Activated naive CD4-positive, alpha-beta T cell treated with anti-CD3 and anti-CD28 coated beads, Interleukin-2, amount 50 U/mL, for 72 hours (primary cell): ENCODE data around the gene C10orf67. TPM values are rescaled to one million over a fixed set of nuclear protein-coding genes. Genes with fewer than 3 reads are reported as not detected.
A peak's percentile ranks its signal among the peaks of the same experiment; 100 is the strongest.

Experiments
- ATAC-seq, 2 donors: fragments of 150-1000 bp; cut with Tn5 transposase; 2 replicates each; pipeline ENCODE4 v1.10.0; 2021; ENCODE audit warnings: mild to moderate bottlenecking in 2 of 2, moderate library complexity in 2 of 2
- DNase-seq, 2 donors: peaks; one replicate each; pipeline ENCODE4 v3.0.0; 2021 to 2022; ENCODE audit warnings: low spot score in 2 of 2
- H3K27ac Mint-ChIP-seq, 2 donors: one replicate each; pipeline ENCODE4 v1.8.0; 2022; ENCODE audit warnings: mild to moderate bottlenecking in 2 of 2, mixed read lengths in 2 of 2
- H3K36me3 Mint-ChIP-seq, 2 donors: one replicate each; pipeline ENCODE4 v1.8.0; 2022; ENCODE audit warnings: mixed read lengths in 2 of 2
- H3K9me3 Mint-ChIP-seq, 2 donors: one replicate each; pipeline ENCODE4 v1.8.0; 2022; ENCODE audit warnings: mixed read lengths in 2 of 2
- total RNA-seq, 2 donors: library from RNA; stranded (reverse); gene quantifications; one replicate each; pipeline ENCODE4 v1.2.3, GENCODE V29; 2022

Gene C10orf67
- total RNA-seq, 2 donors from 2014 or later, result 0.23 to 1.5 TPM

DNA sequence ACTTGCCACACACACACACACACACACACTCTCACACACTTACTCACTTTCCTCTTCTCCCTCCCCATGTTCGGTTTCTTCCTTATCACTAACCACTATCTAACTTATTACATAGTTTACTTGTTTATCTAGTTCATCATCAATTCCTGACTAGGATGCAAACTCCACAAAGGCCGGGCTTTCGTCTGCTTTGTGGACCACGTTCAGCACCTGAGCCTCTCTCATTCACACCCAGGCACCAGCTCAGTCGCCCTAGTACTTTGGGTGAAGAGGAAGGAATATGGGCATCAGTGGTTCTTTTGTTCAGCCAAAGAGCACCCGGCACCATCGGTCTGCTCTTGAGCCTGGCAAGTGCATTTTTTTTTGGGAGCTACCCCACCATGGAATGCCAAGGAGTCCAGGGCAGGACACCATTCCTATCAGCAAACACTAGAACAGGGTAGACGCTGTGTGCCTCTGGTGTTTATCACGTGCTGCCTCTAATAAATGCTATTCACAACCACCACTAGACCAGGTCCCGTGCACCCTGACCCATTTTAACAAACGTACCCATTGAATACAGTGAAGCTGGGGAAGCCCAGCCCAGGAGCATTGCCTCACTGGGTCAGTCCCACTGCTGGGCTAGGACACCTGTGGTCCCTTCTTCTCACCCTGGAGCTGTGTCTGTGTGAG, 2.2 kb downstream of the C10orf67 start:
- peak overlapping the region; percentile 66 to 75 for H3K27ac Mint-ChIP-seq
- peaks cover 3 to 5% of the 10 kb centered on the region in 2 donors for H3K9me3 Mint-ChIP-seq
- H3K36me3 Mint-ChIP-seq, result peaks cover 0 to 7% of the 10 kb centered on the region in 2 donors
- ATAC-seq (no peak), DNase-seq (no peak)

DNA sequence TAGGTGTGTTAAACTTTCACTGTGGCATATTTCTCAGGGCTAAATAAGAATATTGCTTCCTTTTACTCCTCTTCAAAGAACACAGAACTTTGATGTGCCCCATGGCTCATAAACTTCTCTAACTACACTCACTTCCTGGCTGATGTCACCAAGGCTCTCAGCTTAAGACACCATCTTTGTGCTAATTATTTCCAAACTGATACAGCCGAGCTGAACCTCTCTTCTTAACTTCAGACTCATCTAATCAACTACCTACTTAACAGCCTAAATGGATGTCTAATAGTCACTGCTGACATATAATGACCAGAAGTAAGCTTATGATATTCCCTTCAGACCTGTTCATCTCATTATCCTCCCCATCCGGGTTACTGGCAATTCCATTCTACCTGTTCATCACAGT, 3.6 kb downstream of the C10orf67 start:
- peak; percentile 33 to 56 for ATAC-seq
- DNase-seq, result no peak
- peaks cover 3 to 6% of the 10 kb centered on the region in 2 donors for H3K9me3 Mint-ChIP-seq
- H3K36me3 Mint-ChIP-seq, result peaks cover 0 to 7% of the 10 kb centered on the region in 2 donors
- H3K27ac Mint-ChIP-seq, result peak overlapping the region; percentile 7 to 66

DNA sequence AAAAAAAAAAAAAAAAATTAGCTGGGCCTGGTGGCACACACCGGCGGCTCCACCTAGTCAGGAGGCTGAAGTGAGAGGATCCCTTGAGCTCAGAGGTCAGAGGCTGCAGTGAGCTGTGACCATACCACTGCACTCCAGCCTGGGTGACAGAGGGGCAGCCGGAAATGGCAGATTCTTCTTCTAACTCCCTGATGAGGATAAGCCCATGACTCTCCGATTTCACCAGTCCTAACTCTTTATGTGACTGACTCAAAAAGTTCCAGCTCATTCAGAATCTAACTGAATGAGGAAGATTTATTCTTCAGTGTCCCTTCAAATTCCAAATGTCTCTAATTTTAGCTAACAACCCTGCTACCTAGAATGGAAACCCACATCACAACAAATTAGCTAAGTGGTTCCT, 4.2 kb downstream of the C10orf67 start:
- DNase-seq, result no peak
- ATAC-seq, result no peak
- H3K36me3 Mint-ChIP-seq, result peaks cover 0 to 10% of the 10 kb centered on the region in 2 donors
- H3K9me3 Mint-ChIP-seq, result peaks cover 3 to 8% of the 10 kb centered on the region in 2 donors
- H3K27ac Mint-ChIP-seq, result peak overlapping the region; percentile 66

DNA sequence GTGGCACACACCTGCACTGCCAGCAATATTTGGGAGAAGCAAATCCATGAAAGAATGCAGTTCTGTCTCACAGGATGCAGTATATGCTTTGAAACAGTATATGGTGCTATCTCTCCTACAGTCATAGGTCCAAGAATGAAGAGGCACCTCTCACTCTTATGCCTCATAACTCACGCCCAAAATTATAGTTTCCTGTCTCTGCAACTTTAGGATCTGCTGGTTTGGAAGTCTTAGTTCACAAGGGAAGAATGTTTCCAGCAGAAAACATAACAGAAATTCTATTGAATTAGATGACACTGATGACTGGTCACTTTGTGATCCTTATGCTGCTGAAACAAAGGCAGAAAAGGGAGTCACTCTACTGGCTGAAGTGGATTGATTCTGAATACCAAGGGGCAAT, 5.7 kb downstream of the C10orf67 start:
- ATAC-seq (no peak), DNase-seq (no peak)
- H3K36me3 Mint-ChIP-seq, result peaks cover 0 to 10% of the 10 kb centered on the region in 2 donors
- peaks cover 3 to 8% of the 10 kb centered on the region in 2 donors for H3K9me3 Mint-ChIP-seq
- no peak overlapping the region for H3K27ac Mint-ChIP-seq

DNA sequence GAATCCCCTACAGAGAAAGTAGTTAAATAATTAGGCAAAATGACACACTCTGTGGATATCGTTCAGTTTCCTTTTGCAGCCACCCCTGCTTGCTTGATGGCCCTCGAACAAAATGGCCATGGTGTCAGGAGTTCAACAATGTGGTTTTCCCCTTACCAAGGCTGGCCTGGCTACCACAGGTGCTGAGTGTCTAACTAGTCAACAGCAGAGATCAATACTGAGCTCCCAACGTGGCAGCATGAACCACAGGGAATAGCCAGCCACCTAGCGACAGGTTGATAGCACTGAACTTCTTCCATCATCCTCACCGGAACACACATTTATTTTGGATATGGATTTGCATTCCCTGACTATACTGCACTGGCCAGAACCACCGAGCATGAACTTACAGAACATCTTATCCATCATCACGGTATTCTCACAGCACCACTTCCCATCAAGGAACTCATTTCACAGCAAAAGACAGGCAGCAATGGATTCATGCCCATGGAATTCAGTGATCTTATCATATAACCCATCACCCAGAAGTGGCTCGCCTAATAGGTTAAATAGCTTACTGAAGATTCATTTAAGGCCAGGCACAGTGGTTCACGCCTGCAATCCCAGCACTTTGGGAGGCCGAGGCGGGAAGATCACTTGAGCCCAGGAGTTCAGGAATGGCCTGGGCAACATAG, 6.3 kb downstream of the C10orf67 start:
- no peak for ATAC-seq
- H3K9me3 Mint-ChIP-seq, result peaks cover 3 to 8% of the 10 kb centered on the region in 2 donors
- peaks cover 0 to 10% of the 10 kb centered on the region in 2 donors for H3K36me3 Mint-ChIP-seq
- DNase-seq, result no peak
- H3K27ac Mint-ChIP-seq, result peak overlapping the region in 1 of 2 donors; percentile 34

DNA sequence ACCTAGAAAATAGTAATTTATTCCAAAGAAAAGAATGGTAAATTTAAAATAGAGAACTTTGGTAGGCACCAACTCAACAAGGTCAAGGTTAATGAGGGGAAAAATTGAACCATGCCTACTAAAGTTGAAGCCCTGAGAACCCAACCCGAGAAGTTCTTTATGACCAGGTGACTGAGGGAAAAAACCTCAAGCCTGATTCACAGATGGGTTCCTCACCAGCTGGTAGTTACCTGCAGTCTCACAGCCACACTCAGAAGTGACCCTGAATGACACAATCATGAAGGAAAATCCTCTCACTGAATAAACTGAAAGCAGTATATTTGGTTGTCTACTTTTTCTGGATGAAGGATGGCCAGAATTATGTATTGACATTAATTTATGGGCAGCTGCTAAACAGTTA, 7.0 kb downstream of the C10orf67 start:
- Mint-ChIP-seq H3K27ac (peak overlapping the region in 1 of 2 donors; percentile 34), H3K36me3 (peaks cover 0 to 10% of the 10 kb centered on the region in 2 donors), H3K9me3 (peaks cover 3 to 8% of the 10 kb centered on the region in 2 donors)
- DNase-seq, result no peak
- ATAC-seq, result peak; percentile 65 to 84

DNA sequence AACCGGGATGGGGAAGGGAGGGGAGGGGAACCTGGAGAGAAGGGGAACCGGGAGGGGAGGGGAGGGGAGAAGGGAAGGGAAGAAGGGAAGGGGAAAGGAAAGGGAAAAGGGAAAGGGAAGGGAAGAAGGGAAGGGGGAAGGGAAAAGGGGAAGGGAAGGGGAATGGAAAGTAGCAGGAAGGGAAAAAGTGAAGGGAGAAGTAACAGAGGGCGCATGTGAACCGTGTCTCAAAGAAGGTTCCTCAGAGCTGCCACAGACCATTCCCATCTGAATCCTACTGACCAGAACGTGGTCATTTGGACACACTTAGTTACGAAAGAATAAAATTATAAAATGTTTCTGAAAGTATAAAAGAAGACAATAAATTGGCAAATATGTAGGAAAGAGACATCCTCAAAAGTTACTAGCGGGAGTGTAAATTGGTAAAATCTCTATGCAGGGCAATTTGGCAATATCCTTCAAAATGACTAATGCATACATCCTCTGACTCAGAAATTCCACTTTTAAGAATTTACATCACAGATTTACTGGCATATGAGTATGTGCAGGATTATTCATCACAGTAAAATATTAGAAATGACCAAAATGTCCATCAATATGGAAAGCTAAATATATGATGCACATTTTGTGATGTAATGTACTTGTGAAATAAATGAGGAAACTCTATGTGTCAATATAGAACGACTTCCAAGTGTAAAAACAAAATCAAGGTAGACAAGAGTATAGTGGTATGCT, 12.9 kb downstream of the C10orf67 start:
- DNase-seq, result no peak
- H3K36me3 Mint-ChIP-seq, result peaks cover 0 to 16% of the 10 kb centered on the region in 2 donors
- H3K9me3 Mint-ChIP-seq, result peaks cover 0 to 8% of the 10 kb centered on the region in 2 donors
- peak; percentile 36 to 49 for ATAC-seq
- H3K27ac Mint-ChIP-seq, result peak overlapping the region; percentile 84 to 90

DNA sequence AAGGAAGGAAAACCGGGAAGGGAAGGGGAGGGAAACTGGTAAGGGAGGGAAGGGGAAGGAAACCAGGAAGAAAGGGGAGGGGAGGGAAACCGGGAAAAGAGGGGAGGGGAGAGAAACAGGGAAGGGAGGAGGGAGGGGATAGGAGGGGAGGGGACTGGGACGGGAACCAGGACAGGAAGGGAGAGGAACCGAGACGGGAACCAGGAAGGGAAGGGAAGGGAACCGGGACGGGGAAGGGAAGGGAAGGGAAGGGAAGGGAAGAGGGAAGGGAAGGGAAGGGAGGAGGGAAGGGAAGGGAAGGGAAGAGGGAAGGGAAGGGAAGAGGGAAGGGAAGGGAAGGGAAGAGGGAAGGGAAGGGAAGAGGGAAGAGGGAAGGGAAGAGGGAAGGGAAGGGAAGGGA, 13.6 kb downstream of the C10orf67 start:
- Mint-ChIP-seq H3K27ac (peak overlapping the region in 1 of 2 donors; percentile 85), H3K36me3 (peaks cover 0 to 21% of the 10 kb centered on the region in 2 donors), H3K9me3 (peaks cover 0 to 7% of the 10 kb centered on the region in 2 donors)
- no peak for DNase-seq
- no peak for ATAC-seq

DNA sequence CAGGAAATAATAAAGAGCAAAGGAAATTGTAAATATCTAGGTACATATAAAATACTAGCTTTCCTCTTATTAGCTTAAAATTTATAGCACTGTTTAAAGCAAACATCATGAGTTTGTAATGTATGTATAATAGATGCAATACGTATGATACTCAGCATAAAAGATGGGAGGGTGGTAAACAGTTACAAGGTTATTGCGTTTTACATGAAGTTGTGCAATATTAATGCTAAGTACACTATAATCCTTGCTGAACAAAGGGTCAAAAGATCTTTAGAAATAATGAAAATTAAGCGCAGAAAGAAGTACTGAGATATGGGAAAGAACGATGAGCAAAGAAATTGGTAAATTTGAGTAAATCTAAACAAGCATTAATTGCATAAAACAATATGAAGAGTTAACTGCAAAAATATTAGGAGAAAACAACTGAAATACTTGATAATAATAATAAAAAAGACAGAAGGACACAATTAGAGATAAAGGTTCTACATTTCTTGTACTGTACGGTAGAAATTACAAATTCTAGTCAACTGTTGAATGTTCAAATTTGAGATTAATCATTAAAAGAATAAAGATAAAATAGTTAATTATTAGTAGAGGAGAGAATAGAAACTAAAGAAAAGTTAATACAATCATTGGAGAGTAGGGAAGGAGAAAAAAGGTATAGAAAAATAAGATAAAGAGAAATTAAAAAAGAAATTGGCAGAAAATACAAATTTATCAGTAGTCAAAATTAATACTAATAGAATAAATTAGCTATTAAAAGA, 17.9 kb downstream of the C10orf67 start:
- H3K9me3 Mint-ChIP-seq, result peaks cover 0 to 5% of the 10 kb centered on the region in 2 donors
- ATAC-seq, result no peak
- peaks cover 0 to 13% of the 10 kb centered on the region in 2 donors for H3K36me3 Mint-ChIP-seq
- no peak for DNase-seq
- no peak overlapping the region for H3K27ac Mint-ChIP-seq

DNA sequence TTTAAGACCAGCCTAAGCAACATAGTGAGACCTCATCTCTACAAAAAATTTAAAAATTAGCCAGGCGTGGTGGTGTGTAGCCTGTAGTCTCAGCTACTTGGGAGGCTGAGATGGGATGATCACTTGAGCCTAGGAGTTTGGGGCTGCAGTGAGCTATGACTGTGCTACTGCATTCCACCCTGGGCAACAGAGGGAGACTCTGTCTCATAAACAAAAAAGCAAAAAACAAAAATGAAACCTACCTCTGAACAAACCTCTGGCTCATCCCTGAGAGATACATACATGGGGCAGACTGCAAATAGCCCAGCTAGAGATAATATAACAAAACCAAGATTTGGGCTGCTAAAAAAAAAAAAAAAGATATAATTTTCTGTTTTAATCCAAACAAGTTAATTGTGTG, 19.5 kb downstream of the C10orf67 start:
- Mint-ChIP-seq H3K27ac (no peak overlapping the region), H3K9me3 (no peaks in the 10 kb centered on the region), H3K36me3 (peaks cover 0 to 10% of the 10 kb centered on the region in 2 donors)
- ATAC-seq (peak; percentile 52 to 81), DNase-seq (no peak)

DNA sequence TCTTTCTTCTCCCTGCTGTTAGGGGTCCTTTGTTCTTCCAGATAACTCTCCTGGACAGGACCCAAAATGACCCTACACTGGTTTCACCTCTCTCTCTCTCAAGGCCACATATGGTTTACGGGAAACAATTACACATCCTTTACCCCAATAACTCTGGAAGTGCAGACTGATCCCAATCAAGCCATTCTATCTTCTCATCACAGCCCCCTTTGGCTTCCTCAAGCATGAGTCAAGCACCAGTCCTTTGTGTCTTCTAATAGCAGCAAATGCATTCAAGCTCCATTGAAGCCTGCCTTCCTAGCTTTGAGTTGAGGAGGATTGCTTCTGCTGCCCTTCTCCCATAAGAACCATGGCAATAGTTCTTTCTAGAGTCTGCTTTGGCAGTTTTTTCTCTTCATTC, 20.2 kb downstream of the C10orf67 start:
- Mint-ChIP-seq H3K27ac (peak overlapping the region in 1 of 2 donors; percentile 32), H3K9me3 (no peaks in the 10 kb centered on the region), H3K36me3 (peaks cover 0 to 10% of the 10 kb centered on the region in 2 donors)
- ATAC-seq, result no peak
- DNase-seq, result no peak

DNA sequence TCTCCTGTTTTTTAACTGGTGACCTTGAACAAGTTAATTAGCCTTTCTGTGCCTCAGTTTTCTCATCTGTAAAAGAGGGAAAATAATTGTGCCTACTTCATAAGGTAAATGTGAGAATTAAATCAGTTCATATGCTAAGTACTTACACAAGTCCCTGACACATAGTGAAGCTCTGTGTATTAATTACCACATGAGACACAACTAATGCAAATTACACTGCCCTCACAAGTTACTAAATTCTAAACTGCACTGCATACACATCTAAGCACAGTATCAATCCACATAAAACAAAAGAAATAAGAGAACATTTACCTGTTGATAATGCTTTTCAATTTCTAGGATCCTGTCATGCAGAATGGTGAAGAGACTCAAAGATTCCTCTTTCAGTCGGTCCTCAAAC, 22.5 kb downstream of the C10orf67 start:
- Mint-ChIP-seq H3K9me3 (peaks cover 0 to 5% of the 10 kb centered on the region in 2 donors), H3K27ac (peak overlapping the region in 1 of 2 donors; percentile 47)

DNA sequence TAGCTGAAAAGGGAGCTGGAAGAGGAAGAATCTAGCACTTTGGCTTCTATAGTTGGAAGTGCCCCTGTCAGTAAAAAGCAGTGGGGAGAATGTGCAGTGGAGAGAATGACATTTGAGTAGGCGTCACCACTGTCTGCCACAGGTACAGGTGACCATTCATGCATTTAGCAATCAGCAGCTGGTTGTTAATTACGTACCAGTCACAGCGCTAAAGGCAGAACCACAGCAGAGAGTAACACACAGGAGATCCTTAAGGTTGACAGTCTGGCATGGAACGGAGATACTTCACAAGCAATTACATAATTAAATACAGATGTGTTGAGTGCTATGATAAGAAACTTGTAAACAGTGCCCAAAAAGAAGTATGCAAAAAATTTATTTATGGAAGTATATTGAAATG, 24.8 kb downstream of the C10orf67 start:
- no peak for DNase-seq
- Mint-ChIP-seq H3K9me3 (peaks cover 0 to 5% of the 10 kb centered on the region in 2 donors), H3K27ac (no peak overlapping the region), H3K36me3 (peaks cover 5 to 15% of the 10 kb centered on the region in 2 donors)
- no peak for ATAC-seq

More for the DNA sequence above, 22.5 kb downstream of the C10orf67 start:
- ATAC-seq, result peak in 1 of 2 donors; percentile 76
- no peak for DNase-seq
- H3K36me3 Mint-ChIP-seq, result peaks cover 5 to 25% of the 10 kb centered on the region in 2 donors

DNA sequence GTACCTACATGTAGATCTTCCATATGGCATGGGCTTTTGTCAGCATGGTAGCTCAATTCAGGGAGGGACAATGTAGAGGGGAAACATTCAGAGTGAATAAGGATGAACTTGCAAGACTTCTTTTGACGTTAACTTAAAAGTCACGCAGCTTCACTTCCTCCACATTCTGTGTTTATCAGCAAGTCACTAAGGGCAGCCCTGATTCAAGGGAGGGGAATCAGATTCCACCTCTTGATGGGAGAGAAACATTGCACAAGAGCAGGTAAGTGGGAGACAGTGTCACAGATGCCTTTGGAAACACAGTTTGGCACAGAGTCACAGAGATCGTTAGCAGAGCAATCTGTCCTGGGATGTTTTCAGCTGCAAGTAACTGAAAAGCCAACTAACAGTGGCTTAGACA, 26.2 kb downstream of the C10orf67 start:
- DNase-seq (no peak), ATAC-seq (no peak)
- Mint-ChIP-seq H3K36me3 (peaks cover 5 to 15% of the 10 kb centered on the region in 2 donors), H3K27ac (peak overlapping the region in 1 of 2 donors; percentile 56), H3K9me3 (peaks cover 0 to 5% of the 10 kb centered on the region in 2 donors)

DNA sequence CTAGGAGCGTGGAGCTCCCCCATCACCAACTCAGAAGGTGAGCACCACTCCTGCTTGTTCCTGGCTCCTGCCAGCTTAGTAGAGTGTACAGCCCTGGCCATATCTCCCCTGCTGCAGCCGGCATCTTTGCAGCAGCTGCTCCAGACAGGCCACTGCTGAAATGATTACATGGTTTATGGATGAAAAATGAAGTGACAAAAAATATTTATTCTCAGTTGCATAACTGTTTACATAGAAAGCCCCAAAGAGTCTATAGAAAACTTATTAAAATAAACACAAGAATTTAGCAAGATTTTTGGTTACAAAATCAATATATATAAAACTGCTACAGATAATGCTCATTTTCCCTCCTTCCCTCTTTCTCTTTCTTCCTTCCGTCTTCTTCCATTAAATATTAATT, 27.2 kb downstream of the C10orf67 start:
- no peak overlapping the region for H3K27ac Mint-ChIP-seq
- DNase-seq (no peak), ATAC-seq (no peak)
- peaks cover 0 to 5% of the 10 kb centered on the region in 2 donors for H3K9me3 Mint-ChIP-seq
- peaks cover 5 to 15% of the 10 kb centered on the region in 2 donors for H3K36me3 Mint-ChIP-seq

DNA sequence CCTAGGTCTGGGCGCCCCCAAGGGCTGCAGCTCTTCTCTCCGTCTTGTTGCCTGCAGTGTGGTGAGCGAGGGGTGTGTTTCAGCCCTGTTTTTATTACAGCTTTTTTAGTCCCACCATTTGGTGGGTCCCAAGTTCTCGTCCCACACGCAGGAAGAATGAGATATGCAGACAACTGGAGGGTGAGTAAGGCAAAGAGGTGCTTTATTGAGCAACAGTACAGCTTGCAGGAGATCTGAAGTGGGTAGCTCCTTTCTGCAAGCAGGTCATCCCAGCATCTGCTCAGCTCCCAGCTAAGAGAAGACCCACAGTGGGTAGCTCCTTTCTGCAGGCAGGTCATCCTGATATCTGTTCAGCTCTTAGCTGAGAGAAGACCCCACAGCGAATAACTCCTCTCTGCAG, 28.2 kb downstream of the C10orf67 start:
- Mint-ChIP-seq H3K36me3 (peaks cover 5 to 15% of the 10 kb centered on the region in 2 donors), H3K9me3 (peaks cover 0 to 5% of the 10 kb centered on the region in 2 donors), H3K27ac (no peak overlapping the region)
- ATAC-seq (no peak), DNase-seq (no peak)
